ENCODE measurements around the gene MYO9A. TPM values are rescaled to one million over a fixed set of nuclear protein-coding genes. Genes with fewer than 3 reads are reported as not detected.

Gene MYO9A
- total RNA-seq, 3 donors from 2014 or later, result 64.2 to 128 (median 86.5) TPM

- Histone ChIP-seq H3K27ac (peak overlapping the region; percentile 83 to 90), H3K27me3 (no peaks in the 10 kb centered on the region), H3K36me3 (no peaks in the 10 kb centered on the region), H3K4me3 (peak overlapping the region in 2 of 3 donors; percentile 25 to 34), H3K4me1 (no peaks in the 10 kb centered on the region), H3K9me3 (no peaks in the 10 kb centered on the region)
- TF ChIP-seq POLR2AphosphoS5 (IDR thresholded peaks at IDR 0.05), result no peak
- TF ChIP-seq CTCF (IDR thresholded peaks at IDR 0.05), result no peak
- no peak for TF ChIP-seq POLR2A (IDR thresholded peaks at IDR 0.05)
- DNase-seq (ENCODE audit: low spot score in 2 of 2), result no peak
- intact Hi-C loops (cut with DNase I; ENCODE audit: low total_unique reads), result no loop called here
Observed at GRCh38 chr15:71975816-71976150, 142.2 kb downstream of the MYO9A start.

- no peak for DNase-seq (ENCODE audit: low spot score in 2 of 2)
- no peaks in the 10 kb centered on the region for H3K4me1 ChIP-seq
- intact Hi-C loops (cut with DNase I; ENCODE audit: low total_unique reads), result no loop called here
- no peaks in the 10 kb centered on the region for H3K27me3 ChIP-seq
- peak overlapping the region; percentile 83 to 90 for H3K27ac ChIP-seq
- no peaks in the 10 kb centered on the region for H3K36me3 ChIP-seq
- H3K9me3 ChIP-seq, result no peaks in the 10 kb centered on the region
- H3K4me3 ChIP-seq, result no peak overlapping the region
- TF ChIP-seq POLR2AphosphoS5 (IDR thresholded peaks at IDR 0.05), result no peak
- no peak for TF ChIP-seq CTCF (IDR thresholded peaks at IDR 0.05)
- no peak for TF ChIP-seq POLR2A (IDR thresholded peaks at IDR 0.05)
Observed at GRCh38 chr15:71974211-71974610, 143.7 kb downstream of the MYO9A start.

GRCh38 chr15:71973366-71973765, 144.6 kb downstream of the MYO9A start:
- DNase-seq (ENCODE audit: low spot score in 2 of 2), result no peak
- Histone ChIP-seq H3K4me1 (no peaks in the 10 kb centered on the region), H3K27me3 (no peaks in the 10 kb centered on the region), H3K9me3 (no peaks in the 10 kb centered on the region), H3K36me3 (no peaks in the 10 kb centered on the region), H3K4me3 (no peak overlapping the region), H3K27ac (peak overlapping the region in 1 of 2 donors; percentile 90)
- TF ChIP-seq CTCF (IDR thresholded peaks at IDR 0.05) (no peak), POLR2A (IDR thresholded peaks at IDR 0.05) (no peak), POLR2AphosphoS5 (IDR thresholded peaks at IDR 0.05) (no peak)
- intact Hi-C loops (cut with DNase I; ENCODE audit: low total_unique reads), result no loop called here

GRCh38 chr15:71971905-71972304, 146.0 kb downstream of the MYO9A start:
- Histone ChIP-seq H3K27me3 (no peaks in the 10 kb centered on the region), H3K4me3 (no peak overlapping the region), H3K9me3 (no peaks in the 10 kb centered on the region), H3K36me3 (no peaks in the 10 kb centered on the region), H3K27ac (no peak overlapping the region), H3K4me1 (no peaks in the 10 kb centered on the region)
- DNase-seq (ENCODE audit: low spot score in 2 of 2), result no peak
- TF ChIP-seq CTCF (IDR thresholded peaks at IDR 0.05) (no peak), POLR2A (IDR thresholded peaks at IDR 0.05) (no peak), POLR2AphosphoS5 (IDR thresholded peaks at IDR 0.05) (no peak)
- intact Hi-C loops (cut with DNase I; ENCODE audit: low total_unique reads), result no loop called here

- H3K27ac ChIP-seq, result no peak overlapping the region
- no peak for DNase-seq (ENCODE audit: low spot score in 2 of 2)
- no peaks in the 10 kb centered on the region for H3K4me1 ChIP-seq
- H3K9me3 ChIP-seq, result no peaks in the 10 kb centered on the region
- intact Hi-C loops (cut with DNase I; ENCODE audit: low total_unique reads), result no loop called here
- no peaks in the 10 kb centered on the region for H3K36me3 ChIP-seq
- no peak for TF ChIP-seq CTCF (IDR thresholded peaks at IDR 0.05)
- no peak for TF ChIP-seq POLR2A (IDR thresholded peaks at IDR 0.05)
- no peaks in the 10 kb centered on the region for H3K27me3 ChIP-seq
- H3K4me3 ChIP-seq, result no peak overlapping the region
Observed at GRCh38 chr15:71970435-71970834, 147.5 kb downstream of the MYO9A start.

All from breast epithelium (tissue), 4 donors.